ENCODE results near the gene KCTD16.

KCTD16 gene

GRCh38 chr5:144284931-144285502 is 114.3 kb downstream of the KCTD16 start:
- ATAC-seq: no peak
- DNase-seq: no peak

- no peak for ATAC-seq
- no peak for DNase-seq
Measured at GRCh38 chr5:144289277-144289676, 118.6 kb downstream of the KCTD16 start.

GRCh38 chr5:144292029-144292428 is 121.4 kb downstream of the KCTD16 start:
- DNase-seq (no peak), ATAC-seq (no peak)

GRCh38 chr5:144295284-144295683 is 124.6 kb downstream of the KCTD16 start:
- DNase-seq: no peak
- ATAC-seq: no peak

- no peak for ATAC-seq
- DNase-seq: no peak
Measured at GRCh38 chr5:144297081-144297480, 126.4 kb downstream of the KCTD16 start.

- DNase-seq (no peak), ATAC-seq (no peak)
Measured at GRCh38 chr5:144298658-144299057, 128.0 kb downstream of the KCTD16 start.

GRCh38 chr5:144304688-144305087 is 134.0 kb downstream of the KCTD16 start:
- no peak for ATAC-seq

GRCh38 chr5:144307736-144308135 is 137.1 kb downstream of the KCTD16 start:
- no peak for ATAC-seq
- no peak for DNase-seq

More at GRCh38 chr5:144304688-144305087, 134.0 kb downstream of the KCTD16 start:
- DNase-seq: no peak

GRCh38 chr5:144308174-144308573 is 137.5 kb downstream of the KCTD16 start:
- DNase-seq (no peak), ATAC-seq (no peak)

GRCh38 chr5:144308906-144309670 is 138.4 kb downstream of the KCTD16 start:
- DNase-seq (no peak), ATAC-seq (no peak)

GRCh38 chr5:144310621-144311020 is 139.9 kb downstream of the KCTD16 start:
- ATAC-seq (no peak), DNase-seq (no peak)

GRCh38 chr5:144313147-144313726 is 142.6 kb downstream of the KCTD16 start:
- ATAC-seq: no peak
- no peak for DNase-seq

GRCh38 chr5:144315026-144315425 is 144.4 kb downstream of the KCTD16 start:
- DNase-seq (no peak), ATAC-seq (no peak)

- DNase-seq (no peak), ATAC-seq (no peak)
Measured at GRCh38 chr5:144315994-144316634, 145.4 kb downstream of the KCTD16 start.

- DNase-seq (no peak), ATAC-seq (no peak)
Measured at GRCh38 chr5:144318011-144318410, 147.3 kb downstream of the KCTD16 start.

- DNase-seq: no peak
- no peak for ATAC-seq
Measured at GRCh38 chr5:144318460-144318859, 147.8 kb downstream of the KCTD16 start.

GRCh38 chr5:144323181-144323580 is 152.5 kb downstream of the KCTD16 start:
- ATAC-seq (no peak), DNase-seq (no peak)

- DNase-seq: no peak
- no peak for ATAC-seq
Measured at GRCh38 chr5:144325532-144325931, 154.9 kb downstream of the KCTD16 start.

GRCh38 chr5:144328494-144328893 is 157.8 kb downstream of the KCTD16 start:
- ATAC-seq (no peak), DNase-seq (no peak)

- DNase-seq: no peak
- ATAC-seq: no peak
Measured at GRCh38 chr5:144328980-144329379, 158.3 kb downstream of the KCTD16 start.

GRCh38 chr5:144329681-144330080 is 159.0 kb downstream of the KCTD16 start:
- ATAC-seq: no peak
- DNase-seq: no peak

- no peak for ATAC-seq
- no peak for DNase-seq
Measured at GRCh38 chr5:144331361-144331760, 160.7 kb downstream of the KCTD16 start.

- ATAC-seq: no peak
- no peak for DNase-seq
Measured at GRCh38 chr5:144332265-144332664, 161.6 kb downstream of the KCTD16 start.

Data from stimulated activated naive CD8-positive, alpha-beta T cell treated with anti-CD3 and anti-CD28 coated beads, Interleukin-15, Interleukin-2, amounts not matched to agents 100 U/mL and 50 U/mL, for 24 hours (primary cell).